NCI-H510A treated with DMSO at 0.1 percent for 48 hours (cell line): ENCODE measurements around the gene TSSK6.

ENCODE experiments used
- DNase-seq: peaks from one replicate; lab custom pipeline; 2025; lab: John Stamatoyannopoulos, UW

The TSSK6 gene

DNA sequence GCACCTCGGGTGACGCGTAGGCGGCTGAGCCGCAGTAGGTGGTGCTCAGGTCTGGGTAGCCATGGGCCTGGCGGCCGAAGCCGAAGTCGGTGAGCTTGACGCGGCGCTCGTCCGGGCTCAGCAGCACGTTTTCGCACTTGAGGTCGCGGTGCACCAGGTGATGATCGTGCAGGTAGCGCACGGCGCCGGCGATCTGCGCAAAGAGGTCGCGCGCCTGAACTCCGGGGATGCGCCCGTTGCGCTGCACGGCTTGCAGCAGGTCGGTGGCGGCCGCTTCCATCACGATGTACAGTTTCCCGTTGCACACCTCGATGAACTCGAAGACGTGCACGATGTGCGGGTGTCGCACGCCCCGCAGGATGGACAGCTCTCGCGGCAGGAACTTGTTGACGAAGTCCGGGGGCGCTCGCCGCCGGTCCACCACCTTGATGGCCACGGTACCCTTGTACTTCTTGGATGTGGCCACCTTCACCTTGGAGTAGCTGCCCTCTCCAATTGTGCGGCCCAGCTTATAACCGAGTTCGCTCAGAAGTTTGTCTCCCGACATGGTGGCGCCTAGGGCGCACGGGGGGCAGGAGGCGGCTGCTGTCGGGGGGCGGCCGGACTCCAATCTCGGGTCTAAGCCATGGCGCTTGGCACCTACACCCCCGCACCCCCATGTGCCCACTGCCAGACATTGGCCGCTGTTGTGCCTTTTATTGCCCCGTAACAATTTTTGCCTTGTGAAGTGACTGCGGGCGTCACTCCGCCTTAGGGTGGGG lies at the start of gene TSSK6:
TSS of gene TSSK6 (minus strand) at position 668 of the 761 bp plus-strand sequence. CDS start at position 547, 121 bp downstream.
- DNase-seq: no peak

DNA sequence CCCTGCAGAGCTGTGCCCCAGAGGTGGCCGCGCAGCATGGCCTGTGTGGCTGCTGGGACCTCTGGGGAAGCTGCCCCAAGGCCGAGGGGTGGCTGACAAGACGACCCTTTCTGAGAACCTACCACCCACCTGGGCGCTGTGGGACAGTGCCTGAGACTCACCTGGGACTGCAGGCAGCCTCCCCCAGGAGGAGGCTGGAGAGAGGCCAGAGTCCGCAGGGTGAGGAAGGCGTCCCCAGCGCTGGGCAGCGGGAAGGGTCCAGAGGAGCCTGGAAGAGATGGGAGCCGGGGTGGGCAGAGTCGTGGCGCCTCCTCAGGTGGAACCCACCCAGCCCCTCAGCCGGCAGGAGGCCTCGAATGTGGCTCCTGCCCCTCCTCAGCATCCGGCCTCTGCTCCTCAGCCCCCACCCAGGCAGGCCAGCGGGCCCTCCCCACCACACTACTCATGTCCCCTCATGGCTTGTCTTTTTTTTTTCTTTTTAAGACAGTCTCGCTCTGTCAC lies 48.0 kb upstream of the TSSK6 start:
- DNase-seq: no peak

DNA sequence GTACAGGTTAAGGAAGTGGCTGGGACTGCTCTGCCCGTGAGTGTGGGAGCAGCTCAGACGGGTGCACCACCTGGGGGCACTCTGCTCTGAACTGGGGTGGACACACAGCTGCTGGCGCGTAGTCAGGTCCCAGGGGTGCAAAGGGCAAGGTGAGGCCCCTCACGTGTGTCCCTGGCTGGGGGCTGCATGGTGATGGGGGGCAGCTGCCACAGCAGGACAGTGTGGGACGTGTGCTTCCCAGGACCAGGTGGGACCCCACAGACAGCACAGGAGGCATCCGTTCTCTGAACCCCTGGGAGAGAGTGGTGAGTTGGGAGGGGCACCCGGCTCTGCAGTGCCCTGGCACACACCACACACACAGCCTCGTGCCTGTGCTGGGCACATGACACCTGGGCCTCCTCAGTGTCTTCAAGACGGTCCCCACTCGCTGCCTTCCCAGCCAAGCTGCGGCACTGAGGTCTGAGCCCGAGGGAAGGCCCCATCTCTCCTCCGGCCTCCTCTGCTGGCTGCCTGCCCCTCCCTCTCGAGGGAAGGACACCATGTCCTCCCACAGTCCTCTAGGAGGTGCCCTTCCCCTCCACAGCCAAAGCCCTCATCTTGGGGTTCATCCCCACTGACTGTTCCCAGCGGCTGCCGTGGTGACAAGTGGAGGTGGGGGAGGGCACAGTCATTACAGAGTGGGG lies 47.5 kb upstream of the TSSK6 start:
- DNase-seq: no peak

DNA sequence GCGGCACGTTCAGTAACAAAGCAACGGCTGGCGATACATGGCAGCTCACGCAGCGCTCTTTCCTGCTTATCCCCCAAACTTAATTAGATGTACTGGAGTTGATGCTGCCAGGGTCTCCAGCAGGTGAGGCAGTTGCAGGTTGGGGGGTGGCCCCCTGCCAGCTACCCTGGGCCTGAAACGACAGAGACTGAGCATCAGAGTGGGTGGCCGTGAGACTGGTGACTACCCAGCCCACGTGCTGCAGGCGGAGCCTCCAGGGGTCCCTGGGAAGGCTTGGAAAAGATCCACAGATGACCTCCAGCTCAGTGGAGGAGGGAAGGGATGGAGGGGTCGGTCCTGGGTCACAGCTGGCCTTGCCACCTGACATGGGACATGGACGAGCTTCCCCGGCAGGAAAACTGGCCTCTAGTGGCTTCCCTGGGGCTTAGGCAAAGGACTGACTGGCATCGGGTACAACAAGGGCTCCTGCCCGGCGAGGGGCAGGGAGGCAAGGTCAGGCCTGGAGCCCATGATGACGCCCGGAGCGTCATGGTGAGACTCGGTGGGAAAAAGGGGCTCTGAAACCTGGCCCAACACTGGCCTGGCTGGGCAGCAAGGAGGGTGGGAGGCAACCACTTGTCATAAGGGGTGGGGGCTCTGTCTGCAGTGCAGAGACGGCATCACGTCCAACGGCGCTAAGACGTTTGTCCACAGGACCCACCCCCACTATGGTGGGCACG lies 46.8 kb upstream of the TSSK6 start:
- no peak for DNase-seq

DNA sequence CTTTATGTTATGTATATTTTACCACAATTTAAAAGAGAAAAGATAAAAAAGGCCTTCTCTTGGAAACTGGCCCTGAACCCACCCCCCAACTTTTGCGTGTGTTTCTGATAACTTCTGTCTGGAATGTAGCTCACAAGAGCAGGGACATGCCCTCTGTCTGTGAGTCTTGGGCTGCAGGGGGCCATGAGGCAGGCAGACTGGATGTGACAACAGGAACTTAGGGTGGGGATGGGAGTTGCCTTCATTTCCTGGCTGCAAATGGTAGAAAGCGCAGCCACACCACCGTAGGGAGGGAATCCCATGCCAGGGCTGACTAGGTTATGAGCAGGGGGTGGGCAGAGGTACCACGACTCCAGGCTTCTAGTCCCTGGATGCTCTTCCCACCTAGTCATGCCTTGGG lies 44.6 kb upstream of the TSSK6 start:
- no peak for DNase-seq

DNA sequence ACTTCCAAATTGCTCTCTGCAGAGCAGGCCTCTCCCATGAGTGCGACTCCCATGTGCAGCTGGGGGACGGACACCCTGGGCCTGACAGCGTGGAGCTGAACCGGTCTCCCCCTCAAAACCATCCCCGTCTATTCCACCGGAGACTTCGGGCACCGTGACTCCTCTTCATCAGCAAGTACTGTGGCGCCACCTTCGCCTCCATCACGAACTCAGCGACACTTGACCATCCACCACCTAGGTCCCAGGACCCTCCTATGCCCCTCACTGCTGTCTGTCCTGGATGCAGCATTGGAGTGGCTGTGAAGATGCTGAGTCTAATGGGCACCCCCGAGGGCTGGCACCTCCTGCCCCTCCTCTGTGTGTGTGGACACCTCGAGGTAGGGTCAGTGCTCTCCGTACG lies 43.3 kb upstream of the TSSK6 start:
- no peak for DNase-seq

DNA sequence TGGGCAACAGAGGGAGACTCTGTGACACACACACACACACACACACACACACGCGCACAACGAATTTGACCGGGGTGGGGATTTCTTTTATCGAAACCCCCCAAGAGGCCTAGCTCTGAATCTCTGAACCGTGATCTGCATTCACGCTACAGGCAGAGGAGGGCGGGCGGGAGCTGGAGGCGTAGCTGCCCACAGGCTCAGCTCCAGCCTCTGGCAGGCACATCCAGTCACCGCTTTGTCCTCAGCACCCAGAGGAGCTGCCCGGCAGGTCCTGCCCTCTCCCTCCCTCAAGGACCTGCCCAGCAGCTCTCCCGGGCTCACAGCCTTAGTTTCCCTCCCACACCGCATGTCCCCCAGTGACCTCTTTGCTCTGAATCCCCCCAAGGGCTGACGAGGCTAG lies 42.7 kb upstream of the TSSK6 start:
- DNase-seq: no peak

DNA sequence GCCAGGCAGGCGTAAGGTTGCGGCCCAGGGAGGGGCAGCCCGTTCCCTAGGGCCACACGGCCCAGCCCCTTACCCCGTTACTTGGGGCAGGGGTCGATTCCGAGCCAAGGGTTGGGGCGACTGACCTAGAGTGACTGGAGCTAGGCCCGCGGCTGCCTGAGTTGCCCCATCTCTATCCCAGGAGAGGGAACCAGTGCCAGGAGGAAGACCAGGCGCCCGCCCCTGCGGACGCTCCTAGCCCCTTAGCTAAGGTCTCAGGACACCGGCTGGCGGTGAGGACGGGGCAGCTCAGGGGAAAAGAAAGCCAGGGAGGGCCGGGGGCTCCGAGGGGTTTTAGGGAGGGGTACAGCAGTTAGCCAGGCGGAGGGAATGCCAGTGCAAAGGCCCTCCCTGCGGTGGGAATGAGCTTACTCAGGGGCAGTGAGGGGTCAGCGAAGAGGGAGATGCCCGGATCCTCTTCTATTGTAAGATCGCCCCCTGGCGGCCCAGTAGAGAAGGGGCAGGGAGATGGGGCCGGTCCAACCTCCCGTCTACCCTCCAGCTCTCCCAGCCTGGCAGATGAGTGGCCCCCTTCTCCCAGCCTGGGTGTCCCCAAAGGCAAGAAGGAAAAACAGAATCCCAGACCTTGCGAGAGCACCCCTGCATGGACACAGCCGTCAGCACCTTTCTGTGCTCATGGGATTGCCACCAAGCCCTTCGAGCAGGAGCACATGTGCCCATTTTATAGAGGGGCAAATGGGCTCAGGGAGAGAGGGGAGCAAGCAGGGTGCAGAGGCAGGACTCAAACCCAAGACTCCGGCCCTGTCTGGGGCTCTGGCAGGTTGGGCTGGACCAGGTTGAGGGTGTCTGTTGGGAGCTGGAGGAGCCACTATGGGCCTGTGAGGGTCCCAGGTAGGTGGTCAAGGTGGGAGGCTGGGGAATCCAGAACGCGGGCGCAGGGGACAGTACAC lies 39.0 kb upstream of the TSSK6 start:
- no peak for DNase-seq

DNA sequence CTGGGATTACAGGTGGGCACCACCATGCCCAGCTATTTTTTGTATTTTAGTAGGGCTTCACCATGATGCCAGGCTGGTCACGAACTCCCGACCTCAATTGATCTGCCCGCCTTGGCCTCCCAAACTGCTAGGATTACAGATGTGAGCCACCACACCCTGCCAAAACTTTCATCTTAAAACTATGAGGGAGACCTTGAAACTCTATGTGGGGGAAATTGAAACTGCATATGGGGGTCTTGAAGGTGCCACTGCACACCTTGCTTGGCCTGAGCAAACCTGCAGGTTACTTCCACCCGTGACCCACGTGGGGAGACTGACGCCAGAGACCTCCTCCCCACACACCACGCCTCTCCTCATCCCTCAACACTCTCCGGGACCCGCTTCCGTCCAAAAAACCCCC lies 38.3 kb upstream of the TSSK6 start:
- DNase-seq: no peak

DNA sequence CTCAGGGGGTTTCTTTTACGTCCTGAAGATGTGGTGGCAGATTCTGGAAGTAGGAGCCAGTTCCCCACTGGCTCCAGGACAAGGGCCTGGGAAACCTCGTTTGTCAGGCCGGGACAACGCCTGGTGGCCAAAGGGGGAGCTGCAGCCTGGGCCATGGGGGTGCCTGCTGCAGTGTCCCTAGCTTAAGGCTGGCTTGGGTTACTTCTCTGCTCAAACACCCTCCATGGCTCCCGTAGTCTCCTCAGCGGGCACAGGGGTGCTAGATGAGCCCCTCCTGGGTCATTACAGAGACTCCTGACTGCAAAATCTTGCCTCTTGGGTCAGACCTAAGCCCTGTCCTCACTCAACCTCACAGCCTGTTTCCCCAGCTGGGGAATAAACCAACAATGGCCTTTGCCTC lies 37.5 kb upstream of the TSSK6 start:
- DNase-seq: no peak

DNA sequence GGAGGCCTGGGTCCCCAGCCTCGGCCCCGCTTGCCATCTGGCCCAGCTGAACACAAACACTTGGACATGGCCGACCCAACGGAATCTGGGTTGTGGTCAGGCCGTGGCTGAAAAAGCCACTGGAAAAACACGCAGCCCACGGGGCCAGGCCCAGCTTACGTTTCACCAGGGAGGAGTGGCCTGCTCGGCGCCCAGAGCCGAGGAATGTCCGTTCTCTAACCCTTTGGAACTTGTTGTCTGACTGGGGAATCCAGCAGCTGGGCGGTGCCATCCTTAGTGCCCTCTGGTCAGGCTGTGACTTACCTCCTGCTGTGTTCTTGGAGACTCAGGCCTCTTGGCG lies 36.5 kb upstream of the TSSK6 start:
- DNase-seq: no peak

DNA sequence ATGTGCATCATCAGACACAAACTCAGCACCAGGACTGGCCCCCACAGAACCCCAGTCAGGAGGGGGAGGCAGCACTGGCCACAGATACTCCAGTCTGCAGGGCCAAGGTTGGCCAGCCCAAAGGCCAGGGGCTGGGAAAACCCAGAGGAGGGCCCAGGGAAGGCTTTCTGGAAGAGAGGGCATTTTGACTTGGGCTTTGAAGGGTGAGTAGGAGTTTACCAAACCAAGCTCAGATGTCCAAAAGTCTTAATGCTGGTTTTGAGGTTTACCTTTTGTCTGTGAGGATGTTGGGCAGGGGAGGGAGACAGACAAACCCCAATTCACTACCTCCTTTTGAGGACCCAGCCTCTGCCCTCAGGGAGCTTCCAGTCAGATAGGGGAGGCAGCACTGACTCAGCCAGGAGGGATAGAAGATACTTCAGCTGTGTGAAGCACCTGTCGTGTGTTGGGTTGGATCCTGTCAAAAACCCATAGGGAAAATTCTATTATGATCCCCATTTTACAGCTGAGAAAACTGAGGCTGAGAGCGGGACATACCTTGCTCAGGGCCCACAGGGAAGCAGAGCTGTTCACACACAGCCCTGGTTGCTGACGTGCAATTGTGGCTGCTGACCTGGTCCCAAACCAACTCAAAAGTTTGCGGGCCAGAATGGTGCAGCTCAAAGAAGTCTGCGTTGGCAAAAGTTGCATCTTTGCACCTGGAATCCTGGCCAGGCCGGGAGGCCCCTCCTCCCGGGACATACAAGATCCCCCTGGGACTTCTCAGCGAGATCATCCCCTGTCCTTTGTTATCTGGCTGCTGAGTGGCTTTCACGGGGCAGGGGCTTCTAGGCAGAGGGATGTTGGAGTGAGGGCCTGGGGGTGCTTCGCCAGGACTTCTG lies 35.9 kb upstream of the TSSK6 start:
- no peak for DNase-seq

DNA sequence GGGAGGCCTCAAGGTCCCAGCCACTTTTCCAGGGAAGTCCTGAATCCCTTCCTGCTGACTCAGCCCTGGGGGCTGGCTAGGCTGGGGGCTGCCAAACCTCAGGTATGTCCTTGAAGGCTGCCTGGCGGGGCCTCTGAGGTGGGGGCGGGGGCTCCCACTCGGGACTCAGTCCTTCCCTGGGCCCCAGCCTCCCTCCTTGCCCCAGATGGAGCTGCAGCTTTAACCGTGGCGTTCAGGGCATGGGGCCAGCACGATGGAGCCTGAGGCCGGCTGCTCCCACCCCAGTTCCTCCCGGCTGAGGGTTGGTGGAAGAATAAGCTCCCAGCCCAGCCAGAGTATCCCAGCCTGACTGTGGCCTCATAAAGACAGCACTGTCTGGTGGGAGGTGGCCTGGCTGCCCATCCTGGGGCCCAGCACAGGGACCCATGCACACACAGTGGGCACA lies 35.2 kb upstream of the TSSK6 start:
- DNase-seq: no peak

DNA sequence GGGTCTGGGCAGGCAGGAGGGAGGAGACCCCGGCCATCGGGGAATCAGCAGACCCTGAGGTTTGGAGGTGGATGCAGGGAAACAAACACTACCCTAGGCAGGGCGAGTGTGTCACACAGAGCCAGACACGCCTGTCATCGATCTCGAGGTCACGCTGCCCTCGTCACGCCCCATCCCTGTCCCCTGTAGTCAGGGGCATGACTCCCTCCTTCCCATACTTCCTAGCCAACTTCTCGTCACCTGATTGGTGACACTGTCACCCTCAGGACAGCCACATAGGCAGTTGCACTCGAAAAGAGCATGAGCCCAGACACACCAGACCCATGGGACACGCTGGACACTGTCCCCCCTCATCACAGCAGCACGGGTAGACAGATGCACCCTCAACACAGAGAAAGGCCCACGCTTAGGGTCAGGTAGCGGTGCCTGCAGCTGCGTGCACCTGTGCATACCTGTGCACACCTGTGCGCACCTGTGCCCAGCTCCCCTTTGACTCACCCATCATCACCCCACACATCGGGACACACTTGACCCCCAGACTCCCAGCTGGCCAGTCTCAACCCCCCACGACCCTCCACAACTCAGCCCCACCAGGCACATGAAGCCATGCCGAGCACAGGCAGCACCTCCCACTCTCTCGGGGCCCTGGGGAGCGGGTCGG lies 34.6 kb upstream of the TSSK6 start:
- no peak for DNase-seq

DNA sequence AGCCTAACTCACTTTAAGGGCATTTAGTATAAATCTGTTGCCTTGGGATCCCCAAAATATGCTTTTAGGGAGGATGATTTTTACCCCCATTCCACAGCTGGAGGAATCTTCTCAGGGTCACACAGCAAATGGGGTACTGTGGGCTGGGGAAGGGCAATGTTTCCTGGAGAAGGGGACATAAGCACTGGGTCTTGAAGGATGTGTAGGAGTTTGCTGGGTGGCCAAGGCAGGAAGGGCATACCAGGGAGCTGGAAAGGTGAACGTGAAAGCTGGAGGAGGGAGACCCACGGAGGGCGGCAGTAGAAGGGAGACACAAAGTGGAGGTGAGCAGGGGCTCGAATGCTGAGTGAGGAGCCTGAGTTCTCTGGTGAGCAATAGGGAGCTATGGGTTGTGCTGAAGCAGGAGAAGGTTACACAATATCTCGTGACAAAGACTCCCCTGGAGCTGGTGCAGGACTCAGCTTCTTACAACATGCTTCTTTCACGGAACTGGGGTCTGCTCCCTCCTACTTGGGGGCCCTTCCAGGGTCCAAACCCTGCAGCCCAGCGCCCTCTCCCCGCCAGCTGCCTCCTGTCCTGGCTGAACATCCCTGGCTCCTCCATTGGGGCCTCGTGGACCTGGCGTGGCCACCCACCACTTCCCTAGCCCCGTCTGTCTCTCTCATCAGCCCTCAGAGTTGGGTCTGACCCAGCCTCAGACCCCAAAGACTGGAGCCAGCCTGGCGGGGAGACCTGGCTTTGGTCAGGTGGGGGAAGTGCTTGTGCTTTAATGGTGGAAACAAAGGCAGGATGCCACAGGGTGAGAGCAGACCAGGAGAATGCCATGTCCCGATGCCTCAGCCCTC lies 33.8 kb upstream of the TSSK6 start:
- no peak for DNase-seq

DNA sequence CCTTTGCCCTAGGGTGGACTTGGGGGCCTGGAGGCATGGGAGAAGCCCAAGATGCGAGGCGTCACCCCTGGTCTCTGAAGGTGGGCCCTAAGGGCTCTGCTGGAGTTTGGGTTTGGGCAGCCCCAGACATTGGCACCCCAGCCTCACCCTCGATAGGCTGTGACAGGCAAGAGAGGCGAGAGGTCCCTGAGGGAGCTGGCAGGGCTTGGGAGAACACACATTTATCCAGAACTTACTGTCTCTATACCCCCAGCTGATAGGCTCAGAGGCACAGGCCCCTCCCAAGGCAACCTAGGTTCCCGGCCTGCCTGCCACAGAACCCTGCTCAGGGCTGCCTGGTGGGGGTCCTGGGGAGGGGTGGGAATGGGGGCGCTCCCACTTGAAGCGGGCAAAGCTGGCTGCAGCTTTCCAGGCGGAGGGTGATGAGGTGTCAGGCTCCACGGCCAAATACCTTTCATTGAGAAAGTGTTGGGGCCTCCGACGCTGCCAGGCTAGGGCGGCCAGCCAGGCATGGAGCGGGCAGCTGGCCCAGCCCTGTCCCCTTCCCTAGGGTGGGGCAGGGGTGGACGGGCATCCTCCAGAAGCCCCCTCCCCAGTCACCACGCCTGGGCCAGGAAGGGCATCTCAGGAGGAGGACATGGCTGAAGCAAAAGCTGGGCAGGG lies 32.5 kb upstream of the TSSK6 start:
- no peak for DNase-seq

DNA sequence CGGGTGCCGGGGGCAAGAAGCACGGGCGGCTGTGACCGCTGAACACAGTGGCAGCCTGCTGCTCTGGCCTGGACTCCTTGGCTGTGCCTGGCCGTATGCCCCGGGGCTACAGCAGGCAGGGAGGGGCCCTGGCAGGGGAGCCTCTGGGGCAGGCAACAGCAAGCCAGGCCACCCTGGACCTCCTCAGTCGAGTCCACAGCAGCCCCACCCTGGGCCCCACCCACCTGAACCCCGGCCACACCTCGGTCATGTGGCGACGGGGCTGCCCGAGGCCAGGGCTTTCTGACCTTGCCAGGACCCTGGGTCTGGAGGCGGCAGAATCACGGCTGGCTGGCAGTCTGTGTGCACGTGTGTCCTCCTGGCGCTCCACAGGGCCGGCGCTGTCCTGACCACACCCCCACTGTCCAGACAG lies 31.4 kb upstream of the TSSK6 start:
- DNase-seq: no peak

DNA sequence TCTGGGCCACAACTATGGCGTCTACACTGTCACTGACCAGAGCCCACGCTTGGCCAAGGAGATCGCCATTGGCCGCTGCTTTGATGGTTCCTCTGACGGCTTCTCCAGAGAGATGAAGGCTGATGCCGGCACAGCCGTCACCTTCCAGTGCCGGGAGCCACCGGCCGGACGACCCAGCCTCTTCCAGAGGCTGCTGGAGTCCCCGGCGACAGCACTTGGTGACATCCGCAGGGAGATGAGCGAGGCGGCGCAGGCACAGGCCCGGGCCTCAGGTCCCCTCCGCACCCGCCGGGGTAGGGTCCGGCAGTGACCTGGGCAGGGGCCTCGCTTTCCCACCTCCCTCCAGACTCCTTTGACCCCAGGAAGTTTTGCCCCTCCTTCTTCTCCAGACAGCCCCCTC lies 30.4 kb upstream of the TSSK6 start:
- DNase-seq: no peak
